Activated gamma-delta T cell (primary cell): ENCODE results near the gene PTK7.
A peak's percentile ranks its signal among the peaks of the same experiment; 100 is the strongest.
"Not testable (repeated sequence)": the region's sequence is repeated elsewhere in the genome, so short reads cannot be mapped to it uniquely, and the experiment has no call there.

ENCODE experiments used
- DNase-seq: peaks from one replicate; lab custom pipeline; 2025; lab: John Stamatoyannopoulos, UW

The PTK7 gene

DNA sequence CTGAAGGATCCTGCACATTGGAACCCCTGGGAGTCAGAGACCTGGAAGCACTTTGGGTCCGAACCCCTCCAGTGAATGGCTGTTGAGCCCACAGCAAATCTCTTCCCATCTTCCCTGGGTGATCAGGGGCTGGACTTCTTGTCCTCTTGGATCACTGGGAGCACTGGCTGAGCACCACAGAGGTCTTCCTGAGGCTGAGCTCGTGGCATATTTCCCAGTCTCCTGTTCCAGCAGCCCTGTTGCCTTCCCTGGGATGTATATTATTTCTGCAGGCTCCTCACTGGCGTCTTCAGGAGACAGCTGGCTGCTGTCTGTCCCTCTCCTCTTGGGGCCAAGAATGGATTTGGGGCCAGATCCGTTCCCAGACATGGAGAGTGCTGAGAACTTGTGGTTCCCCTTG, 43.4 kb downstream of the PTK7 start:
- DNase-seq, result no peak

DNA sequence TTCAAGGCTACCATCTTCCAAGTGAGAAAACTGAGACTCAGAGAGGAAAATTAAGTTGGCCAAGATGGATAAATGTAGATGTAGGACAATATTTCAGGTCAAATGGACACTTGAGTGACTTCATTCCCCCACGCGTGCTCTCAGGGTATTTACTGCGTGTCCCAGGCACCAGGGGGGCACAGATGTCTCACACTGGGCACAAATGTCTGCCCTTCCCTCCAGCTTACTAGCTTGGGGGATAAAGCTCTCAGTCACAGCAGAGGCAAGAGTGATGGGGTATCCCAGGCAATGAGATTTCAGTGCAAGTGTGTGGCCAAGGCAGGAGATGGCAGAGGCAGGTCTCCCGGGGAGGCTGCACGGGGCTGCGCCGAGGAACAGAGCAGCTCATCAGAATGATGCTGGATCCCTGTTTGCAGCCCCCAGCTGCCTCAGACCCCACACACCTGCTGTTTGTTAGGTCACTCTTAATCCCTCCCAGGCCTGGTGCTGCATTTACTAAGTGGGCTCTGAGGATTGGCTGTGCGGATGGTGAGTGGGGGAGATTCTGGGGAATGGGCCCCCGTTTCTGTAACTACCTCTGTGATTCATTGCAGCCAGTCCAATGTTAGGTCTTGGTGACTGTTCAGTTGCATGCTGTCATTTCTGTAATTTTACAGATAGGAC, 44.1 kb downstream of the PTK7 start:
- no peak for DNase-seq

DNA sequence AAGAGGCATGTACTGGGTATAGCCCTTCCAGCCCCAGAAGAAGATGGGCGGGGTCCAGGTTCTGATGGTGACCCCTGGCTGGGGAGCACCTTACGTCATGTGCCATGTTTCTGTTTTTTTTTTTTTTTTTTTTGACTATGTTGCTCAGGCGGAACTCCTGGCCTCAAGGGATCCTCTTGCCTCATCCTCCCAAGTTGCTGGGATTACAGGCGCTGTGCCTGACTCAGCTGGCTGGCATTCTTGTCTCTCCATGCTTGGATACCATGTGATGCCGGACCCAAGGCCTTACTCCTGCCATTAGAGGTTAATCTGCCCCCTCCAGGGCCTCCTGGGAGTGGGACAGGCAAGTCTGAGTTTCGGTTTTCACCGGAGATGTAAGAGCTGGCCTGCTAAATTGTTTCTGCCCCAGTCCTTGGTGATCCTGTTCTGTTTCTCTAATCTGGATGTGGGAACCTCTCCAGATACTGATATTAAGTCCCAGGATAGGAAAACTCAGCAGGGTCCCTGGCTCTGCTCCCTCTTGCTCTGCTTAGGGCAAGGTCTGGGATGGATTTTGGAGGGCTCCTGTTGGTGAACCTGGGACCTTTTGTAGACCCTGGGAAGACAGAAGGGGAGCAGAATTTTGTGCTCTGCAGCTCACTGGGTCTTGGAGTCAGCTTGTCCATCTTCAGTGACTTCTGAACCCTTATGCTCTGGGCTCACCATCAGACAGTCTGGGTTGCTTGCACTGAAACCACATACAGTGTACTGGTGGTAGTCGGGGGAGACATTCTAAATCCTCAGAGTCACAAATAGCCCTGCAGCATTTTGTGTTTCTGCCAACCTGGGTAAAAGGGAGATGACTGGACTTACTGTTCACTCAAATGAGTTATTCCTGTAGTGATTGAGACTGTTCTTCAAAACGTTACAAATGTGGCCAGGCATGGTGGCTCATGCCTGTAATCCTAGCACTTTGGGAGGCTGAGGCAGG, 45.1 kb downstream of the PTK7 start:
- no peak for DNase-seq

DNA sequence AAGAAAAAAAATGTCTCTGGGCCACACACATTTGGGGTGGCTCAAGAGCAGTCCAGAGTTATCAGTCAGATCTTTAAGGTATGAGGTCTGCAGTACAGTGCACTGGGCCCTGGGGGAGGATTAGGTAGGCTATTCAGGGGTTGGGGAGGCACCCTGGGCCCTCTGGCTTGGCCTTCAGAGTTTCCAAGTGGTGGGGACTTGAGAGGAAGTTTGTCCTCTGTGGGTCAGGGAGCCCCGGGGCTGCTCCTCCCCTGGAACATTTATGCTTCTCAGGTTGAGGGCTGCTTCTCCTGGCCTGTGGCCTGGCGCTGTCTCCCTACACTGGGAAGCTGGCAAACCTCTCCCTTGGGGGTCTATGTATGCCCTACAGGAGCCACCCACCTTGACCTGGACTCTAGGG, 46.0 kb downstream of the PTK7 start:
- no peak for DNase-seq

DNA sequence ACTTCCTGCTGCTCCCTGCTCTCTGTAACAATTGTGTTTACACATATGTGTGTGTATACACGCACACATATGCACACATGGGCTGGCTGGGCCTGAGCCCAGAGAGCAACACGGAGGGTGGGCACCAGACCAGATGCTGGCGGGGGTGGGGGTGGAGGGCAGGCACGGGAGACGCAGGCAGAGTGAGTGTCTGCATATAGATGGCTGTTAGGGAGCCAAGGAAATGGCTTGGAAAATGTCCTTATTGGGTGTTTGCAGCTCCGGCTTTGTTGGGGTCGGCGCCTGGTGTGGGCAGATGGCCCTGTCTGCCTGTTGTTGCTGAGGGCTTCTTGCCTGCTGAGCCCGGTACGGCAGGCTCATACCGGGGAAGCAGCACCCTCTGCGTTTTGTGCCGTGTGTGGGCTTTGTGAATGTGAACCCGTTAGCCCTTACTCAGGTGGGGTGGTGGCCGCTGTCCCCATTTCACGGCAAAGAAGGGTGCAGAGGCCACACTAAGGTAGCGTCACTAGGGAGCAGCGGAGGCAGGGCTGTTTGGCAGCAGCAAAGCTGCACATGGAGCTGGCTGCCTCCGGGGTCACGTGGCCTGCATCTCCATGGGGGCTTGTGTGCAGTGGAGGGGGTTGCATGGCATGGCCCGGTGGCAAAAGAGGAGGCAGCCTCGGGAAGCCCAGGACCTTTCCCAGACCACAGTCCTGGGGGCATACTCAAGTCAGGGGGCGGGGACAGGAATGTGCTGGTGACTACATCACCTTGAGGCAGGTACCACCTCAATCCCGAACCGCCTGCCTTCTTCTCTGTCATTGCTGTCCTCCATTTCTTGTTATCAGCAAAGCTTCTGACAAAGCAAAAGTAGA, 47.6 kb downstream of the PTK7 start:
- no peak for DNase-seq

DNA sequence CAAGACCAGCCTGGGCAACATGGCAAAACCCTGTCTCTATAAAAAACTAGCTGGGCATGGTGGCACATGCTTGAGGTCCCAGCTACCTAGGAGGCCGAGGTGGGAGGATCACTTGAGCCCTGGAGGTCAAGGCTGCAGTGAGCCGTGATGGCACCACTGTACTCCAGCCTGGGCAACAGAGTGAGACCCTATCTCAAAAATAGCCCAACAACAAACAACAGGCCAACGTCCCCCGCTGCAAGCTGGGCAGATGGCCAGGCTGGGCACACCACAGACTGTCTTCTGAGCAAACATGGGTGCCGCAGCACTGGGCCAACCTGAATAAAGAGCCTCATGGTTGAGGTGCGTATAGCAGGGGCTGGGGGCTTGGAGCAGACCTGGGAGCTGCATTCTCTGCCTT, 48.4 kb downstream of the PTK7 start:
- no peak for DNase-seq

DNA sequence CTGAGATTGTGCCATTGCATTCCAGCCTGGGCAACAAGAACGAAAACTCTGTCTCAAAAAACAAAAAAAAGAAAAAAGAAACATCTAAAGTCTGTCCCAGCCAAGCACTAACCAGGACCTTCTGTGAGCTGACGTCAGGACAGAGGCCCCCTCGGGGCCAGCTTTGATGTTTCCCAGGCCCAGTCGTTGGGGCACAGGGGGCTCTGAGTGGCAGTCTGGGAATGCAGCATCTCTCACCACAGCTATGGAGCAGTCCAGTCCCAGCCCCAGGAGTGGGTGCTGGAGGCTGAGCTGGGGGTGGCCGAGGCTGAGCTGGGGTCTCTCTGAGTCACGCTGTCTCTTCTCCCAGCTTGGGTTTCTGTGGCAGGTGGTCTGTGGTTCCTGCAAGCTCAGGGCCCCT, 49.0 kb downstream of the PTK7 start:
- DNase-seq, result no peak

DNA sequence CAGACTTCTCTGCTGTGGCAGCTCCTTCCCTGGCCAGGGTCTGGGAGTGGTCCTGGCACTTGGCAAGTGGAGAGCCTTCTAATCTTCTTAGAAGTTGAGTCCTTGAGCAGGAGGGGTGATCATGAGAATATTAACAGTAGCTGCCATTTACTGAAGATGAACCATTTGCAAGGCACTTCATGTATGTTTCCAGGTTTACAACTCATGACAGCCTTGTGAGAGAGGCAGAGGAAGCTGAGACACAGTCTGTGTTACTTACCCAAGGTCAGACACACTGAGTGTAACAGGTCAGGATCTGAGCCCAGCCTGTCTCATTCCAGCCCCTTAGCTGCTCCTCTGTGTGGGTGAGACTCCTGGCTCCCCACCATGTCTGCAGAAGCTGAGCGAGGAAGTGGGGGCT, 49.4 kb downstream of the PTK7 start:
- no peak for DNase-seq

DNA sequence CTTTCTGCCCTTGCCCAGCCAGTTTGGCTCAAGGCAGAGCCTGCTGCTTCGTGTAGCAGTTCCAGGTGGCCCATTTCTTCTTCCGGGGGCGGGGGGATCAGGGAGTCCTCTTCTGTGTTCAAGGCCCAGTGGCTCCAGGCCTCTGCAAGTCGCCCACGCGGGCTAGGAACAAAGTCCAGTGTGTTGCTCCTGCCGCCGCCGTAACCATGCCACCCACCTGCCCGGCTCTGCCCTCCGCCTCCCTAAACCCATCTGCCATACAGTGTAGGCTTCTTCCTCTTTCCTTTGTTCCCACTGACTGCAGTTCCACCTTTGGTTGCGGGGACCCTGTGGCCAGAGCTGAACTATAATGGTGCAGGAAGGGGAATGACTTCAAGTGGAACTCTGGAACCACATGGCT, 51.1 kb downstream of the PTK7 start:
- DNase-seq, result no peak

DNA sequence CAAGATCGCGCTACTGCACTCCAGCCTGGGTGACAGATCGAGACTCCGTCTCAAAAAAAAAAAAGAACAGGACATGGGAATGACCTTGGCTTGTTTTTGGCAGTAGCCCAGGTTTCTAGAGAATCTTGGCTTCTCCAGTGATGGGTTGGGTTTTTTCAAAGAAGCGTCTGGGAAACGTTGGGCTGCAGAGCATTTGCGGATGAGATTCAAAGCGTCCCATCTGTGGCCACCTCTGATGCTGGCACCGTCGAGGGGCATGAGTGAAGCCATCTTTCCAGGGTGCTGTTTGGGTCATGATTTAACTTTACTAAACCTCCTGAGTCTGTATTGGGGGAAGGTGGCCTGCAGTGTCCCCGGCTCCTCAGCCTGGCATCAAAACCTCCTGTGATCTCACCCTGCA, 51.8 kb downstream of the PTK7 start:
- no peak for DNase-seq

DNA sequence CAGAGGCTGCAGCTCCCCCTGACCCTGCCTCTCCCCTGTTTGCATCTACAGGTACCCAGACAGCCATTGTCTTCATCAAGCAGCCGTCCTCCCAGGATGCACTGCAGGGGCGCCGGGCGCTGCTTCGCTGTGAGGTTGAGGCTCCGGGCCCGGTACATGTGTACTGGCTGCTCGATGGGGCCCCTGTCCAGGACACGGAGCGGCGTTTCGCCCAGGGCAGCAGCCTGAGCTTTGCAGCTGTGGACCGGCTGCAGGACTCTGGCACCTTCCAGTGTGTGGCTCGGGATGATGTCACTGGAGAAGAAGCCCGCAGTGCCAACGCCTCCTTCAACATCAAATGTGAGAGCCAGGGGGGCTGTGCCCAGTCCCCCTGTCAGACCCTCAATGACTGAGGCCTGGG, 52.8 kb downstream of the PTK7 start:
- DNase-seq, result no peak

DNA sequence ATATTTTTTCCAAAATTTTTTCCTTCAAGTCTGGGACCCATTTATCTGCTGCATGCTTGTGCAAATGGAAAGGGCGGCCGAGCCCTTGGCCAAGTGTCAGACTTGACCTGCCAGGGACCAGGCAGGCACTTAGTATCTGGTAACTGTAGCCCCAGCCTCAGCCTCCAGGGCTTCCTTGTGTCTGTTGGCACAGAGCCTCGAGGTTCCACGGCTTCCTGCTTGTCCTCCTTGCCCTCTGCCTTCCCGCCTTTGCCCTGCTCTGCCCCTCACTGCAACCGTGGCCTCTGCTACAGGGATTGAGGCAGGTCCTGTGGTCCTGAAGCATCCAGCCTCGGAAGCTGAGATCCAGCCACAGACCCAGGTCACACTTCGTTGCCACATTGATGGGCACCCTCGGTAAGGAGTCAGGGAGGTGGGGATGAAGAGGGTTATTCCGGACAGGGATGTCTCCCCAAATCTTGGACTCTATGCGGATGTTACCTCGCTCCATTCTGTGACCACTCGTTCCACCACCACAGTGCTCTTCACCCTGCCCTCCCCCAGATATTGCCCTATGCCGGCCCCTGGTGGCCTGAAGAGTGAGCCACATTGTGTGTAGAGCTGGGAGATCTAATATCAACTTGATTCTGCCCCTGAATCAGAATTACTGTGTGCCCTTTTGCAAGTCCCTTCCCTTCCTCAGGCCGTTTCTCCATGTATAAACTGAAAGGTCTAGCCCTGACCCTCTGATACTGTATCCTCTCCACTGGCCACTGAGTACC, 53.5 kb downstream of the PTK7 start:
- no peak for DNase-seq

DNA sequence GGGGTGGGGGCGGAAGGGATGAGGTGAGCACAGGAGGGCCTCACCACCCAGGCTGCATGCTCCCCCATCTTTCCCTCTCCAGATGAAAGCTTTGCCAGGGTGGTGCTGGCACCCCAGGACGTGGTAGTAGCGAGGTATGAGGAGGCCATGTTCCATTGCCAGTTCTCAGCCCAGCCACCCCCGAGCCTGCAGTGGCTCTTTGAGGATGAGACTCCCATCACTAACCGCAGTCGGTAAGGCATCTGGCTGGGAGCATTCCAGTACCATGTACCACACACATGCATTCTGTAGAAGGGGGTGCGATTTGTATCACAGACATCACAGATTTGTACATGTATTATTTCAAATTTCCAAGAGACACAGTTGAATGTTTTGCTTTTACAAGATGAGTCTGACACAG, 54.3 kb downstream of the PTK7 start:
- no peak for DNase-seq

DNA sequence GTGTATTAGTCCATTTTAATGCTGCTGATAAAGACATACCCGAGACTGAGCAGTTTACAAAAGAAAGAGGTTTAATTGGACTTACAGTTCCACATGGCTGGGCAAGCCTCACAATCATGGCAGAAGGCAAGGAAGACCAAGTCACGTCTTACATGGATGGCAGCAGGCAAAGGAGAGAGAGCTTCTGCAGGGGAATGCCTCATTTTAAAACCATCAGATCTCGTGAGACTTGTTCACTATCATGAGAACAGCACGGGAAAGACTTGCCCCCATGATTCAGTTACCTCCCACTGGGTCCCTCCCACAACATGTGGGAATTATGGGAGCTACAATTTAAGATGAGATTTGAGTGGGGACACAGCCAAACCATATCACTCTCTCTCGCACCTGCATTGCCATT, 55.3 kb downstream of the PTK7 start:
- not testable (repeated sequence) for DNase-seq

DNA sequence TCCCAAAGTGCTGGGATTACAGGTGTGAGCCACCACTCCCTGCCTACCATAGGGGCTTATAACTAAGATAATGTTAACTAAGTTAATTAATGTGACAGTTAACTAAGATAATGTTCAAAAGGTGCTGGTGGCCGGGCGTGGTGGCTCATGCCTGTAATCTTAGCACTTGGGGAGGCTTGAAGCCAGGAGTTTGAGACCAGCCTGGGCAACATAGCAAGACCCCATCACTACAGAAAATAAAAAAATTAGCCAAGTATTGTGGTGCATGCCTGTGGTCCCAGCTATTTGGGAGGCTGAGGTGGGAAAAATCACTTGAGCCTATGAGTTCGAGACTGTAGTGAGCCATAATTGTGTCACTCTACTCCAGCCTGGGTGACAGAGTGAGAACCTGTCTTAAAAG, 62.2 kb downstream of the PTK7 start:
- DNase-seq, result no peak

DNA sequence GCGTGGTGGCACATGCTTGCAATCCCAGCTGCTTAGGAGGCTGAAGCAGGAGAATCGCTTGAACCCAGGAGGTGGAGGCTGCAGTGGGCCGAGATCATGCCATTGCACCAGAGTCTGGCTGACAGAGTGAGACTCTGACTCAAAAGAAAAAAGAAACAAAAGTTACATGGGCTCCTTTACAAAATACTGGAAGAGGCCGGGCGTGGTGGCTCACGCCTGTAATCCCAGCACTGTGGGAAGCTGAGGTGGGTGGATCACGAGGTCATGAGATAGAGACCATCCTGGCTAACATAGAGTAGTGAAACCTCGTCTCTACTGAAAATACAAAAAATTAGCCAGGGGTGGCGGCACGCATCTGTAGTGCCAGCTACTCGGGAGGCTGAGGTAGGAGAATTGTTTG, 63.9 kb downstream of the PTK7 start:
- not testable (repeated sequence) for DNase-seq

DNA sequence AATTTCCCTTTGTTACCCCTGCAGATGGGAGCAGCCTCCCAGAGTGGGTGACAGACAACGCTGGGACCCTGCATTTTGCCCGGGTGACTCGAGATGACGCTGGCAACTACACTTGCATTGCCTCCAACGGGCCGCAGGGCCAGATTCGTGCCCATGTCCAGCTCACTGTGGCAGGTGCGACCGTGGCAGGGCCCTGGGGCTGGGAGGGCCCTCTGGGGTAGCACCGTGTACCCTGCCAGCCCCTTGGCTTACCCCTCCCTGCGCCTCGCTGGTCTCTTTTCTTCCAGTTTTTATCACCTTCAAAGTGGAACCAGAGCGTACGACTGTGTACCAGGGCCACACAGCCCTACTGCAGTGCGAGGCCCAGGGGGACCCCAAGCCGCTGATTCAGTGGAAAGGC, 65.5 kb downstream of the PTK7 start:
- DNase-seq, result no peak

DNA sequence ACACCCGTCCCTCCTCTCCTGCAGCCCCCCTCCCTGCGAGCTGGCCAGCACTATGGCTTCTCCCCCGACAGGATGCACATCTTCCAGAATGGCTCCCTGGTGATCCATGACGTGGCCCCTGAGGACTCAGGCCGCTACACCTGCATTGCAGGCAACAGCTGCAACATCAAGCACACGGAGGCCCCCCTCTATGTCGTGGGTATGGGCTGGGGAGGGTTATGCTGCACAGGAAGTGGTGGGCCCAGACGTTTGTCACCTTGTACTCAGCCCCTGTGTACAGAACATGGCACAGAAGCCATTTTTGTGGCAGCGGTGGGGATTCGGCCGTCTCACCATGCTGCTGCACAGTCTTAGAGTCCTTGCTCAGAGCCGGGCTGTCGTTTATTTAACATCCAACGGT, 66.0 kb downstream of the PTK7 start:
- no peak for DNase-seq

DNA sequence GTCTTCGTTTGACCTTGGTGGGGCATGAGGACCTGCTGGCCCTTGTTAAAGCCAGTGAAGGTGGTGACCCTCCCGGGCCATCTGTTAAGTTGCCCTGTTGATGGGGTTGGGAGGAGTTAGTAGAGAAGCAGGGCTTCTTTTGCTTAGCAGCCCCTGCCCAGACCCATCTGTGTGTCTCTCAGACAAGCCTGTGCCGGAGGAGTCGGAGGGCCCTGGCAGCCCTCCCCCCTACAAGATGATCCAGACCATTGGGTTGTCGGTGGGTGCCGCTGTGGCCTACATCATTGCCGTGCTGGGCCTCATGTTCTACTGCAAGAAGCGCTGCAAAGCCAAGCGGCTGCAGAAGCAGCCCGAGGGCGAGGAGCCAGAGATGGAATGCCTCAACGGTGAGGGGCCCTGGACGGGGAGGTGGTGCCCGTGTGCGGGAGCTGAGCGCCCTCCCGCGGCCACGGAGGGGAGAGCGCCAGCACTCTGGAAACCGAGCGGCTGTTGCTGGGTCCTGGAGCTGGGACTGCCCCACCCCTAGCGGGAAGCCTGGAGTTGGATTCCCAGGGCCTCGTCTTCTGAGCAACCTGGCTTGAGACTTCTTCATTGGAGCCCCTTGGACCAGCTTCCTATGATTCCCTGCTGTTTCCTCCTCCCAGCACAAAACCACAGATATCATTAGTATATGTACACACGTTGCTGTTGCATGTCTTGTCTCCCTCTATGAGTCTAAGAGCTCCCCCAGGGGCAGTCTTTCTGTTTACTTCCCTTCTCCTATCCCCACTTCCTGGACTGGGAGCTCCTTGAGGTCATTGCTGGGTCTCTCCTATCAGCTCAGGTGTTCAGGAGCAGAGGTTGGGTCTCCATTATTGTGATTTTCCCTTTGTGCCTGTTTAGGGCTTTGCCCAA, 67.4 kb downstream of the PTK7 start:
- peak; percentile 47 for DNase-seq

DNA sequence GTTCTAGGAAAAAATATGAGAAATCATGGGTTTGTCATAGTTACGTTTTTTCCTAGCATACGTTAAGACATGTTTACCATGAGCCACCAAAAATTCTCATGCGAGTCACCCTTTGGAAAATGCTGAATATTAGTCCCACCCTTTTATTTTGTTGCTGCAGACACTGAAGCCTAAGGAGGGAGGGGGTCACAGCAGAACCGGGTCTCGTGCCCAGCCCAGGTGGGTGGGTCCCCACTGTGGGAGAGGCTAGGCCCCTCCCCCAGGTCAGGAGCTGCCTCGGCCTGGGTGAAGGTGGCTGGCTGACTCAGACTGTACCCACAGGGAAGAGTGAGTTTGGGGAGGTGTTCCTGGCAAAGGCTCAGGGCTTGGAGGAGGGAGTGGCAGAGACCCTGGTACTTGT, 68.8 kb downstream of the PTK7 start:
- DNase-seq, result no peak

DNA sequence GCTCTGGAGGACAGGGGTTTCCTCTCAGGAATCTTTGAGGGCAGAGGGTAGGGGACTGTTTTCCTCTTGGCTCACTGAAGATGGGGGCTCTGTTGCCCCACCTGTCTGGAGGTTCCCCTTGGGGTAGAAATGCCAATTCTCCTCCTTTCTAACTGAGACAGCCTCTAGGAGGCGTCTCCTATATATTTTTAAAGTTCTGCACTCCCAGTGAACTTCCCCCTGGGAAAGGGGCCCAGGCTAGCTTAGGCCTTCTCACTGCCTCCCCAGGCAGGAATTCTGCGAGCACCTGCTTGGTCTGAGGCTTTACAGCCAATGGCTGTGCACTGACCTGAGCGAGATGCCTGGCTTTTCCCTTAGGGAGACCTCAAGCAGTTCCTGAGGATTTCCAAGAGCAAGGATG, 70.1 kb downstream of the PTK7 start:
- no peak for DNase-seq
